Stimulated activated CD4-positive, alpha-beta T cell treated with anti-CD3 and anti-CD28 coated beads, Interleukin-12 subunit alpha, Interleukin-12 subunit beta, amount 100 ng/mL, for 24 hours (primary cell): Measurements from ENCODE around the gene PHF20.
A peak's percentile ranks its signal among the peaks of the same experiment; 100 is the strongest.
"Not testable (repeated sequence)": the region's sequence is repeated elsewhere in the genome, so short reads cannot be mapped to it uniquely, and the experiment has no call there.

Source experiments
- DNase-seq, 2 experiments: peaks; one replicate each; pipeline ENCODE4 v3.0.0-alpha.2; 2020; ENCODE audit warnings: low read depth in 2 of 2

PHF20 gene

GRCh38 chr20:35739294-35740163, 32.3 kb upstream of the PHF20 start:
- DNase-seq, result no peak

- peak; percentile 98 for DNase-seq
These were observed 29.7 kb upstream of the PHF20 start, which contains the start of gene RBM39 for GRCh38 chr20:35741892-35742740. TSS of gene RBM39 (minus strand) at chr20:35742260. CDS start at chr20:35740874, 1,386 bp downstream.

DNA sequence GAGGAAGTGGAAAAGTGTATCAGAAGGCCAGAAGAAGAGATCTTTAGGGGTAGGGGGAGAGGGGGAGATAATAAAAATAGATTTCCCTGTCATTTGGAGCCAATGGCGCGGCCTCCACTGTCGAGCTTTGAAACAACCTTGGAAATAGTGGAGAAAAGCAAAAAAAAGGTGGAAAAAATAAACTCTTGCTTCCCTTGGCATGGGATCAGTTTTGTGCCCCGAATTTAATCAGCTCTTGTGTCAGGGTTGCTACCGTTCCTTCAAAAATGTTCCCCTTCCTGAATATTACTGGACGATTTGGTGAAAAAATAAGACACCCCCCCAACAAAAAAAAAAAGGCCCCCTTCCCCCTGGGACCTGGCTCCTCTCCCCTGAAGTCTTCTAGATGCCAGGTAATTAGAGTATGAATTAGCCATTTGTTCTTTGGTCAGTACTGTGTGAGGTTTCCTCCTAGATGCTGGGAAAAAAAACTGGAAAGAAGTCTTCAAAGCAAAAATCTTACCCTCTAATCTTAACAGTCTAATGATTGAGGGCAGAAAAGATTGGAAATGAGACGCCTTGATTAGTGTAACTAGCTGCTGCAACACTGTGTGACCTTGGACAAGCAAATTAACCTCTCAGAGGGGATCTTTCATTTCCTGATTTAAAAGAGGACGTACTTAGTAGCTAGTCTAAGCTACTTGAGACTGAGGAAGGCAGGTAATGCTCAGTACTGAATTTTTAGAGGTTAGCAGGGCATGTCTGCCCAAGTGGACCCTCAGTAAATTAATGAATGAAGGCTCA, 28.9 kb upstream of the PHF20 start:
- DNase-seq, result no peak

GRCh38 chr20:35743693-35744491, 27.9 kb upstream of the PHF20 start:
- DNase-seq, result no peak

DNA sequence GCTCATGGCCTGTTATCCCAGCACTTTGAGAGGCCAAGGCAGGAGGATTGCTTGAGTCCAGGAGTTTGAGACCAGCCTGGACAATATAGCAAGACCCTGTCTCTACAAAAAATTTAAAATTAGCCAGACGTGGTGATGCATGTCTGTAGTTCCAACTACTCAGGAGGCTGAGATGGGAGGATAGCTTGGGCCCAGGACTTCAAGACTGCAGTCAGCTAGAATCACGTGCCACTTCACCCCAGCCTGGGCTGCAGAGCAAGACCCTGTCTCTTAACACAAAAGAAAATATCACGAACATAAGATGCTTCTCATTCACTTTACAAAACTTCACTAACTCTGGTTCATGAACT, 27.3 kb upstream of the PHF20 start:
- not testable (repeated sequence) for DNase-seq

DNA sequence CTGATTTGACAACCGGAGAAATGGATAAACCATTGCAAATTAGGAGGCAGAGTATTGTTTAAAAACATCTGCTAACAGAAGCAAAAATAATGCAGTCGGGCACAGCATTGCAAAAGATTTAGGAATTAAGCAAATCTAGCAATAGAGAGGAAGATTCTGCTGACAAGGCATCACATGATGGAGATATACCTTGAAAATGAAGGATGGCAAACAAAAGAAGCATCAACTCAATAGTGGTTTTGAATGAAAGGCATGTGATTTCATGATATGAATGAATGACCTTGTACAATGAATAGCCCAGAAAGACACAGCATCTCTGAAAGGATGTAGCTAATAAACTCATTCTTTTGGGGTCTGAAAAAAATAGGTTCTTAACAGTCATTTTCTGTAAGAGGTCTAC, 21.2 kb upstream of the PHF20 start:
- no peak for DNase-seq

DNA sequence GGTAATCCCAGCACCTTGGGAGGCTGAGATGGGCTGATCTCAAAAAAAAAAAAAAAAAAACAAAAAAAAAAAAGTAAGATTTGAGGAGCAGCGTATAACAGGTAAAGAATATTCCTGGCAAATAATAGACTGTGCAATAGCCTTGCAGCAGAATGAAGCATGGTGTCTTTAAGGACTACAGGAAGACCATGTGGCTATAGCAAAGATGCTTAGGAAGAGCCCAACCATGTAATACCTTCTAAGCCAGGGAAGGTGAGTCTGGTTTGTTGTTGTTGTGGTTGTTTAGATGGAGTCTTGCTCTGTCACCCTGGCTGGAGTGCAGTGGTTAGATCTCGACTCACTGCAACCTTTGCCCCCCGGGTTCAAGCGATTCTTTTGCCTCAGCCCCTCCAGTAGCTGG, 15.4 kb upstream of the PHF20 start:
- DNase-seq, result no peak

- DNase-seq, result no peak
These were observed 14.6 kb upstream of the PHF20 start for GRCh38 chr20:35757098-35757705.

- not testable (repeated sequence) for DNase-seq
These were observed 10.3 kb upstream of the PHF20 start for GRCh38 chr20:35761548-35761947.

- no peak for DNase-seq
These were observed 9.4 kb upstream of the PHF20 start for GRCh38 chr20:35762461-35762860.

- DNase-seq, result not testable (repeated sequence)
These were observed 6.9 kb upstream of the PHF20 start for GRCh38 chr20:35764936-35765335.

DNA sequence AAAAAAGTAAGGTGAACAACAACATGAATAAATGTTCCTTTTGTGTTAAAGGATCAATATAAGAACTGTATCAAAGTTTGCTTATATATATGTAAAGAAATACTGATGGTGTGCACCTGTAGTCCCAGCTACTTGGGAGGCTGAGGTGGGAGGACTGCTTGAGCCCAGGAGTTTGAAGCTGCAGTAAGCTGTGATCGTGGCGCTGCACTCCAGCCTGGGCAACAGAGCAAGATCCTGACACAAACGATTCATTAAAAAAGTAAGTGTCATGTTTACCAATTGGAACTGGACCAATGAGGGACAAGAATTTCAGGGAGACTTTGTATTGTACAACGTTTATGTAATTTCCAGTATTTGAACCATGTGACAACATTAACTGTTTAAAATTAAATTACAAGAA, 5.0 kb upstream of the PHF20 start:
- no peak for DNase-seq

GRCh38 chr20:35767683-35768481, 3.9 kb upstream of the PHF20 start:
- DNase-seq, result peak; percentile 18 to 32

- peak; percentile 14 to 32 for DNase-seq
These were observed 2.8 kb upstream of the PHF20 start for GRCh38 chr20:35768731-35769664.

GRCh38 chr20:35771367-35771688, 487 bp upstream of the PHF20 start:
- DNase-seq, result no peak

DNA sequence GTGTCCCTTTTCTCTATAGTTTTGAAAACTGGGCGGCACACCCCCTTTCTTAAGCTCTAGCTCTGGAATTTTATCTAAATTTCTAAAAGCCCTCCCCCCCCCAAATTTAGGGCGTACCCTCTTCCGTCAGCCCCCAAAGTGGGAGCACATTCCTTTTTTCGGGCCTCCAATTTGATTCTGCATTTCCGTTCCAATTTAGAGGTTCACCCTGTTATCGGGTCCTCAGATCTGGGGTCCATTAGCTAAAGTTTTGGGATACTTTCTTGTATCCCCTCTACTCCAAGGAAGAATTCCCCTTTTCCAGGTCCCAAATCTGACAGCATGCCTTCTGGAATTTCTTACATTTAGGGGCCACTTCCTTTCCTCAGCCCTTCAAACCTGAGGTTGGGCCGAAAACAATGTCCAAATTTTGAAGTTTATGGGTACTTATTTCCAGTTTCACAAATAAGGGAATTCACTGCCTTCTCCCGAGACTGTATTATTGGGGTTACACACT, 796 bp downstream of the PHF20 start:
- no peak for DNase-seq

DNA sequence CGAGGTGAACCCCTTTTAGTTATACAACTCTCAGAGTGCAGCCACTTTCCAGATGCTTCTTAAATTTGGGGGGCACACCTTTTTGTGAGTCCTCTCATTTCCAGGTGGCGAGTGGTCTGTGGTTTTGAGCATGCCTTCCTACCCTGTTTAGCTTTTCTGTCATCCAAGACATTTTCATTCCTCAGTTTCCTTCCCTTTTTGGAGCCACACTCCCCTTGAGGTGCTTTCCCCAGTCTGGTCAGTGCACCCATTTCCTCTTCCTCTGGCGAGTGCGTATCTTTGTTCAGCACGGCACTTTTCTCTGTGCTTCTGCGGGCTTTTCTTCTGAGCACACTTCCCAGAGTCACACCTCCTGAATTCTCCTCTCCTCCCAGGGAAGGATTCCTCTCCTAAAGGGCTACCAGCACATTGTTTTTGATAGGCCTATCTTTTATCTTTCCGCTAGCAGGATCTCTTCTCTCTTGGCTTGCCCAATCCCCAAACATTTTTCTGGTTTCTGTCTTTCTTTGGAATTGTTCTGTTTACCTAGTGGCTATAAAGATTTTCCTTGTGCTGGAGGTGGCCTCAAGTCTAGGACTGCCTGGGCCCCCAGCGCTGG, 1.4 kb downstream of the PHF20 start:
- peak in 1 of 2 experiments; percentile 13 for DNase-seq

DNA sequence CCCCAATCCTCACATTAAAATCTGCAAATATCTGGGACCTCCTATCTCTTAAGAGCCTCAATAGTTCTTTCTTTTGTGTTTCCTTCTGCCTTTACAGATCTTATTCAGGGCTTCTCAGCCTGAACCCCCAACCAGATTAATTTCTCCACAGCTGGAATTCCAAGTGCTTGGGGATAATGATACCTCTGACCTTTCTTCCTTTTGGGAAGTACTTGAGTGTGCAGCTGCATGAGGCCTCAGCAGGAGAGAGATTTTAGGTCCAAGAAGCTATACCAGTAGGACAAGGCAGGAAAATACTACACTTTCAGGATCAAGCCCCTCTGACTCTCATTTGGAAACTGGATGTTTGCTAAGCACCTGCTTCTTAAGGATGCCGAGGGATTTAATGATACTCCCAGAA, 2.6 kb downstream of the PHF20 start:
- DNase-seq, result no peak
